Stimulated activated CD4-positive, alpha-beta T cell treated with anti-CD3 and anti-CD28 coated beads, Interleukin-4, amount 100 ng/mL, for 1 hour (primary cell): ENCODE results near the gene GLB1L3.
A peak's percentile ranks its signal among the peaks of the same experiment; 100 is the strongest.
"Not testable (repeated sequence)": the region's sequence is repeated elsewhere in the genome, so short reads cannot be mapped to it uniquely, and the experiment has no call there.

Experiments
- DNase-seq: peaks from one replicate; pipeline ENCODE4 v3.0.0-alpha.2; 2020

The GLB1L3 gene

GRCh38 chr11:134252346-134253187, 23.6 kb upstream of the GLB1L3 start:
- DNase-seq = peak; percentile 18

GRCh38 chr11:134253188-134253993, 22.8 kb upstream of the GLB1L3 start, which contains the start of the genes ACAD8 and THYN1:
Gene ACAD8, plus strand, starts transcription at chr11:134253568. Its CDS starts 33 bp downstream, at chr11:134253601.
Gene THYN1, minus strand, starts transcription at chr11:134253352. Its CDS starts 470 bp downstream, at chr11:134252882.
- DNase-seq = peak; percentile 94

- DNase-seq = no peak
These were observed 21.6 kb upstream of the GLB1L3 start for GRCh38 chr11:134254433-134255183.

- not testable (repeated sequence) for DNase-seq
These were observed 21.0 kb upstream of the GLB1L3 start for GRCh38 chr11:134255184-134255561.

GRCh38 chr11:134257101-134257500, 19.1 kb upstream of the GLB1L3 start:
- no peak for DNase-seq

GRCh38 chr11:134258577-134258976, 17.6 kb upstream of the GLB1L3 start:
- no peak for DNase-seq

GRCh38 chr11:134260503-134260902, 15.7 kb upstream of the GLB1L3 start:
- no peak for DNase-seq

GRCh38 chr11:134260983-134261382, 15.2 kb upstream of the GLB1L3 start:
- DNase-seq = no peak

GRCh38 chr11:134261626-134262488, 14.3 kb upstream of the GLB1L3 start:
- peak; percentile 29 for DNase-seq

- DNase-seq = no peak
These were observed 11.0 kb upstream of the GLB1L3 start for GRCh38 chr11:134264966-134265764.

GRCh38 chr11:134266440-134266839, 9.7 kb upstream of the GLB1L3 start:
- no peak for DNase-seq

- DNase-seq = no peak
These were observed 9.3 kb upstream of the GLB1L3 start for GRCh38 chr11:134266841-134267251.

GRCh38 chr11:134267461-134267860, 8.7 kb upstream of the GLB1L3 start:
- no peak for DNase-seq

- no peak for DNase-seq
These were observed 8.2 kb upstream of the GLB1L3 start for GRCh38 chr11:134267966-134268365.

- DNase-seq = no peak
These were observed 5.9 kb upstream of the GLB1L3 start for GRCh38 chr11:134270250-134270714.

GRCh38 chr11:134271978-134272377, 4.2 kb upstream of the GLB1L3 start:
- DNase-seq = no peak

- DNase-seq = no peak
These were observed 3.5 kb upstream of the GLB1L3 start for GRCh38 chr11:134272381-134273316.

- no peak for DNase-seq
These were observed 2.9 kb upstream of the GLB1L3 start for GRCh38 chr11:134273317-134273712.

GRCh38 chr11:134275188-134275533, 1.0 kb upstream of the GLB1L3 start:
- DNase-seq = no peak
